H1 (cell line): Measurements from ENCODE around the gene LRP3.
"Not testable (repeated sequence)": the region's sequence is repeated elsewhere in the genome, so short reads cannot be mapped to it uniquely, and the experiment has no call there.

ENCODE experiments used
- CTCF ChIP-seq, 3 experiments: IDR thresholded peaks; 1 replicate in 2 of 3; 2 replicates in 1 of 3; pipeline versions ENCODE4 v1.5.1 to v1.6.1; 2011; ENCODE audit warnings: low read length in 3 of 3, mild to moderate bottlenecking in 3 of 3, inconsistent platforms in 2 of 3, low read depth in 1 of 3, moderate library complexity in 1 of 3; ENCODE audit not compliant: insufficient read depth in 1 of 3; ENCODE audit errors: control extremely low read depth in 1 of 3
- EZH2 ChIP-seq: fragments of 200-600 bp; sonication (generic); IDR thresholded peaks from 2 replicates; pipeline ENCODE4 v1.7.1; 2012; ENCODE audit warnings: low read depth, mild to moderate bottlenecking, moderate library complexity, low read length, inconsistent platforms; ENCODE audit not compliant: severe bottlenecking
- HDAC6 ChIP-seq: IDR thresholded peaks from one replicate; pipeline ENCODE4 v1.7.1; 2012; ENCODE audit warnings: low read depth, mild to moderate bottlenecking, inconsistent platforms, low read length, moderate library complexity
- KDM5A ChIP-seq: fragments of 200-600 bp; IDR thresholded peaks from 2 replicates; pipeline ENCODE4 v1.7.1; 2012; ENCODE audit warnings: mild to moderate bottlenecking, low read length, inconsistent platforms, mixed read lengths
- NRF1 ChIP-seq: IDR thresholded peaks from 2 replicates; pipeline ENCODE4 v1.6.1; 2011; ENCODE audit warnings: mild to moderate bottlenecking, low read depth, low read length, improper control_type of control experiment
- PHF8 ChIP-seq: fragments of 200-600 bp; sonication (generic); conservative IDR thresholded peaks from 2 replicates; pipeline ENCODE4 v1.7.1; 2012; ENCODE audit warnings: low read depth, mild to moderate bottlenecking, inconsistent platforms, low read length, moderate library complexity
- TEAD4 ChIP-seq: IDR thresholded peaks from 2 replicates; pipeline ENCODE4 v1.6.1; 2012; ENCODE audit warnings: low read depth, low read length, inconsistent platforms, mixed read lengths
- TF ChIP-seq, protein P1 (sequence below): IDR thresholded peaks from 2 replicates; pipeline ENCODE4 v1.6.1; 2012; ENCODE audit warnings: inconsistent platforms
- TF ChIP-seq, protein P2 (sequence below): IDR thresholded peaks from 2 replicates; pipeline ENCODE4 v1.6.1; 2011; ENCODE audit warnings: low read length, improper control_type of control experiment

- not testable (repeated sequence) for TF ChIP-seq KDM5A; PHF8; NRF1; EZH2; CTCF (IDR thresholded peaks at IDR 0.05; ENCODE audit: control extremely low read depth in 1 of 3, insufficient read depth in 1 of 3, low read depth in 1 of 3, low read length in 3 of 3); HDAC6; TEAD4
- TF ChIP-seq, protein P1, sequence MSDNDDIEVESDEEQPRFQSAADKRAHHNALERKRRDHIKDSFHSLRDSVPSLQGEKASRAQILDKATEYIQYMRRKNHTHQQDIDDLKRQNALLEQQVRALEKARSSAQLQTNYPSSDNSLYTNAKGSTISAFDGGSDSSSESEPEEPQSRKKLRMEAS, result not testable (repeated sequence)
- TF ChIP-seq, protein P2, sequence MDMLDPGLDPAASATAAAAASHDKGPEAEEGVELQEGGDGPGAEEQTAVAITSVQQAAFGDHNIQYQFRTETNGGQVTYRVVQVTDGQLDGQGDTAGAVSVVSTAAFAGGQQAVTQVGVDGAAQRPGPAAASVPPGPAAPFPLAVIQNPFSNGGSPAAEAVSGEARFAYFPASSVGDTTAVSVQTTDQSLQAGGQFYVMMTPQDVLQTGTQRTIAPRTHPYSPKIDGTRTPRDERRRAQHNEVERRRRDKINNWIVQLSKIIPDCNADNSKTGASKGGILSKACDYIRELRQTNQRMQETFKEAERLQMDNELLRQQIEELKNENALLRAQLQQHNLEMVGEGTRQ, result not testable (repeated sequence)
Observed at GRCh38 chr19:33191092-33191491, 3.0 kb upstream of the LRP3 start.
